GM12892 (cell line): Measurements from ENCODE around the gene SOX15.

ENCODE experiments used
- POLR2AphosphoS5 ChIP-seq: IDR thresholded peaks from 2 replicates; pipeline ENCODE4 v1.6.1; 2011; ENCODE audit warnings: low read depth, low read length, control low read depth
- TAF1 ChIP-seq: IDR thresholded peaks from 2 replicates; pipeline ENCODE4 v1.6.1; 2011; ENCODE audit warnings: low read depth, mild to moderate bottlenecking, control low read depth, low read length, borderline replicate concordance

DNA sequence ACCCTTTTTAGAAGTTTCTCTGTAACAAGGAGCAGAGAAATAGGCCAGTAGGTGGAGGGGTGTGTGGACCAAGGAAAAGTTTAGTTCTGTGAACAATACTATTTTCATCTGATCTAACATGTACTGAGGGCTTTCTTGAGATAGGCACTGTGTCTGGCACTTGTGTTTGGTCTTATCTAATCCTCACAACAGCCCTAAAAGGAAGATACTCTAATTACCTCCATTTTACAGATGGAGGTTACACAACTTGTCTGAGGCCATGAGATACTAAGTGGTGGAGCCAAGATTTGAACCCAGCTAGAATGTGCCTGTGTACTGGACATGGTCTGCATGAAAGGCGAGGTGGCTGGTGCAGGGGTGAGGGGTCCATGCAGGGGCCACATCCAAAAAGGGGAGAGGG lies 36.5 kb downstream of the SOX15 start:
- TF ChIP-seq POLR2AphosphoS5 (no peak), TAF1 (no peak)
